HEK293T (cell line): ENCODE results near the gene HCRT.

Experiments
- ARNT ChIP-seq: fragments of 450-650 bp; IDR thresholded peaks from 2 replicates; pipeline ENCODE4 v1.6.1; 2017; ENCODE audit warnings: mild to moderate bottlenecking
- BHLHE40 ChIP-seq: fragments of 450-650 bp; IDR thresholded peaks from 2 replicates; pipeline ENCODE4 v1.6.1; 2016; ENCODE audit warnings: mild to moderate bottlenecking, moderate library complexity, borderline replicate concordance
- CTBP1 ChIP-seq: fragments of 450-650 bp; IDR thresholded peaks from 2 replicates; pipeline ENCODE4 v1.6.1; 2016; ENCODE audit warnings: borderline replicate concordance
- ELF4 ChIP-seq: fragments of 450-650 bp; IDR thresholded peaks from 2 replicates; pipeline ENCODE4 v1.6.1; 2017; ENCODE audit warnings: antibody characterized with exemption
- FOXA1 ChIP-seq: fragments of 450-650 bp; IDR thresholded peaks from 2 replicates; pipeline ENCODE4 v1.6.1; 2016; ENCODE audit warnings: mild to moderate bottlenecking
- FOXK2 ChIP-seq: fragments of 450-650 bp; IDR thresholded peaks from 2 replicates; pipeline ENCODE4 v1.6.1; 2016; ENCODE audit warnings: mild to moderate bottlenecking
- FOXM1 ChIP-seq: fragments of 450-650 bp; IDR thresholded peaks from 2 replicates; pipeline ENCODE4 v1.6.1; 2017; ENCODE audit warnings: mild to moderate bottlenecking, borderline replicate concordance
- NFRKB ChIP-seq: fragments of 450-650 bp; IDR thresholded peaks from 2 replicates; pipeline ENCODE4 v1.6.1; 2016; ENCODE audit warnings: mild to moderate bottlenecking, moderate library complexity
- SP1 ChIP-seq: fragments of 450-650 bp; IDR thresholded peaks from 2 replicates; pipeline ENCODE4 v1.6.1; 2017
- TARDBP ChIP-seq: fragments of 450-650 bp; IDR thresholded peaks from 2 replicates; pipeline ENCODE4 v1.6.1; 2016

DNA sequence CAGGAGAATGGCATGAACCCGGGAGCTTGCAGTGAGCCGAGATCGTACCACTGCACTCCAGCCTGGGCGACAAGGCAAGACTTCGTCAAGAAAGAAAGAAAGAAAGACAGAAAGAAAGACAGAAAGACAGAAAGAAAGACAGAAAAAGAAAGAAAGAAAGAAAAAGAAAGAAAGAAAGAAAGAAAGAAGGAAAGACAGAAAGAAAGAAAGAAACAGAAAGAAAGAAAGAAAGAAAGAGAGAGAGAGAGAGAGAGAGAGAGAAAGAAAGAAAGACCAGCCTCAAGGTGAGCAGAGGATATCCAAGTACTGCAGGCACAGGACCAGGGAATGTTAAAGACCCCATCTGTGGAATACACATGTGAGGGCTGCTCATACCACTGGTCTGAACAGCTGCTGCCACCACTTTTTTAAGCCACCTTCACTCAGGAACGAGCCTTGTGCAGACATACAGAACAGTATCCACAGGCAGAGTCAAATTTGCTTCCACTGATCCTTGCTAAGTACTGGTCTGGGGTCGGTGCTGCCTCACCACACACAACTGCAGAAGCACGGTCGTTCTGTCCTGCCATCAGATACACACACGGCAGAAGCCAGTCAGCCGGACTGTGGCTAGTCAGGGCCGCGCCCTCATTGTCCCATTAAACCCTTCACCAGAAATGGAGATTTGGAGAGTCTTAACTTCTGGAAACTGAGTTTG lies 38.2 kb downstream of the HCRT start:
- TF ChIP-seq ARNT (no peak), FOXA1 (no peak), FOXM1 (no peak), TARDBP (no peak), BHLHE40 (no peak), ELF4 (no peak), CTBP1 (no peak), FOXK2 (no peak), NFRKB (no peak), SP1 (no peak)
